ENCODE data around the gene MORF4L1. TPM values are rescaled to one million over a fixed set of nuclear protein-coding genes. Genes with fewer than 3 reads are reported as not detected.

MORF4L1 gene
- total and polyA plus RNA-seq, 2 experiments from 2014 or later: 520 to 571 TPM

DNA sequence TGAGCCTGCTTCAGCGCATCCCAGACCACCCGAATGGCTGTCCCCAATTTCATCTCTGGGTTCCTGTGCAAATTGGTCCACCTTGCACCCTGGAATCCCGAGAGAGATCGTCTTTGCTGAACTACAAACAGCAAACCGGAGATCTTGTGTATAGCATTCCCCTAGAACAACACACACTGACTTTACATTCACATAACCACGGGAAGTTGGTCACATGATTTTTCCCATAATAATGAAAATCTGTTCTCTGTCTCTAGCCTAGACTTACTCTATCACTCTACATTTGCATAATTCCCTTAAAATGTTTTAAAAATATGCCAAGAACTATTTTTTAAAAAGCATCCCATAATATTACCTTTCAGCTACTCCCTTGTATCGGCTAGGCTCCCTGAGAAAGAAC is 37.6 kb downstream of the MORF4L1 start:
- Histone ChIP-seq H3K4me2 (no peak overlapping the region), H3F3A (replicated peaks; ENCODE audit: low read depth) (peaks cover 16% of the 10 kb centered on the region; the same call in 1 of the 2 replicates), H2AFZ (no peak overlapping the region), H3K4me1 (ENCODE audit: insufficient read depth) (peaks cover 3% of the 10 kb centered on the region; the same call in 1 of the 2 replicates), H3K9me2 (ENCODE audit: insufficient read depth) (no peaks in the 10 kb centered on the region), H3K27me3 (ENCODE audit: insufficient read depth) (no peaks in the 10 kb centered on the region), H3K36me3 (ENCODE audit: insufficient read depth) (peaks cover 8% of the 10 kb centered on the region), H3K4me3 (no peak overlapping the region), H3K27ac (ENCODE audit: low read depth) (no peak overlapping the region), H3K79me2 (replicated peaks; ENCODE audit: insufficient read depth) (peaks cover 25% of the 10 kb centered on the region), H4K20me1 (replicated peaks; ENCODE audit: insufficient read depth) (peaks cover 40% of the 10 kb centered on the region)
- Mint-ChIP-seq H3K27ac (peak overlapping the region; percentile 48; the same call in 1 of the 2 replicates), H3K9me3 (no peaks in the 10 kb centered on the region), H3K36me3 (ENCODE audit: low read depth) (peaks cover 49% of the 10 kb centered on the region), H3K4me3 (no peak overlapping the region), H3K4me1 (peaks cover 27% of the 10 kb centered on the region), H3K27me3 (ENCODE audit: insufficient read depth, low read depth, poor library complexity) (peaks cover 8% of the 10 kb centered on the region)
- ATAC-seq (no peak), DNase-seq (ENCODE audit: low spot score) (no peak)
- TF ChIP-seq ZNF331 (CRISPR knock-in tag; IDR thresholded peaks at IDR 0.05; ENCODE audit: low read depth): no peak
- no peak for TF ChIP-seq EZH2 (IDR thresholded peaks at IDR 0.05; ENCODE audit: low read depth, unreplicated experiment)
- no peak for TF ChIP-seq EZH2phosphoT487 (IDR thresholded peaks at IDR 0.05; ENCODE audit: unreplicated experiment)
- no peak; the same call in 1 of the 2 replicates for TF ChIP-seq POLR2AphosphoS5 (IDR thresholded peaks at IDR 0.05; ENCODE audit: low read depth)
- TF ChIP-seq STAT1 (IDR thresholded peaks at IDR 0.05; ENCODE audit: unreplicated experiment): no peak
- TF ChIP-seq REST (IDR thresholded peaks at IDR 0.05; ENCODE audit: unreplicated experiment): no peak
- TF ChIP-seq NANOG (IDR thresholded peaks at IDR 0.05; ENCODE audit: borderline replicate concordance): no peak

GRCh38 chr15:78912316-78912715 is 39.6 kb downstream of the MORF4L1 start:
- Histone ChIP-seq H3K27ac (ENCODE audit: low read depth) (no peak overlapping the region), H3K4me3 (no peak overlapping the region), H3K36me3 (ENCODE audit: insufficient read depth) (peaks cover 8% of the 10 kb centered on the region), H3K4me2 (no peak overlapping the region), H3K4me1 (ENCODE audit: insufficient read depth) (peaks cover 3% of the 10 kb centered on the region; the same call in 1 of the 2 replicates), H3F3A (replicated peaks; ENCODE audit: low read depth) (peaks cover 6% of the 10 kb centered on the region; the same call in 1 of the 2 replicates), H3K9me2 (ENCODE audit: insufficient read depth) (no peaks in the 10 kb centered on the region), H3K79me2 (replicated peaks; ENCODE audit: insufficient read depth) (peaks cover 25% of the 10 kb centered on the region), H2AFZ (no peak overlapping the region), H4K20me1 (replicated peaks; ENCODE audit: insufficient read depth) (peaks cover 34% of the 10 kb centered on the region), H3K27me3 (ENCODE audit: insufficient read depth) (no peaks in the 10 kb centered on the region)
- Mint-ChIP-seq H3K4me3 (no peak overlapping the region), H3K36me3 (ENCODE audit: low read depth) (peaks cover 38% of the 10 kb centered on the region), H3K27ac (no peak overlapping the region), H3K4me1 (peaks cover 24% of the 10 kb centered on the region), H3K9me3 (no peaks in the 10 kb centered on the region), H3K27me3 (ENCODE audit: insufficient read depth, low read depth, poor library complexity) (peaks cover 8% of the 10 kb centered on the region)
- ATAC-seq: no peak
- DNase-seq (ENCODE audit: low spot score): no peak
- TF ChIP-seq NANOG (IDR thresholded peaks at IDR 0.05; ENCODE audit: borderline replicate concordance) (no peak), ZNF114 (CRISPR knock-in tag; IDR thresholded peaks at IDR 0.05) (no peak), CTCF (conservative IDR thresholded peaks at IDR 0.05; ENCODE audit: low read depth in 2 of 2) (no peak), REST (IDR thresholded peaks at IDR 0.05; ENCODE audit: unreplicated experiment) (no peak), CREB1 (CRISPR knock-in tag; IDR thresholded peaks at IDR 0.05; ENCODE audit: low read depth) (no peak), EZH2 (IDR thresholded peaks at IDR 0.05; ENCODE audit: low read depth, unreplicated experiment) (no peak)

Data from GM23338 (cell line).